ENCODE data around the gene LRRTM2.
A peak's percentile ranks its signal among the peaks of the same experiment; 100 is the strongest.

Gene LRRTM2

DNA sequence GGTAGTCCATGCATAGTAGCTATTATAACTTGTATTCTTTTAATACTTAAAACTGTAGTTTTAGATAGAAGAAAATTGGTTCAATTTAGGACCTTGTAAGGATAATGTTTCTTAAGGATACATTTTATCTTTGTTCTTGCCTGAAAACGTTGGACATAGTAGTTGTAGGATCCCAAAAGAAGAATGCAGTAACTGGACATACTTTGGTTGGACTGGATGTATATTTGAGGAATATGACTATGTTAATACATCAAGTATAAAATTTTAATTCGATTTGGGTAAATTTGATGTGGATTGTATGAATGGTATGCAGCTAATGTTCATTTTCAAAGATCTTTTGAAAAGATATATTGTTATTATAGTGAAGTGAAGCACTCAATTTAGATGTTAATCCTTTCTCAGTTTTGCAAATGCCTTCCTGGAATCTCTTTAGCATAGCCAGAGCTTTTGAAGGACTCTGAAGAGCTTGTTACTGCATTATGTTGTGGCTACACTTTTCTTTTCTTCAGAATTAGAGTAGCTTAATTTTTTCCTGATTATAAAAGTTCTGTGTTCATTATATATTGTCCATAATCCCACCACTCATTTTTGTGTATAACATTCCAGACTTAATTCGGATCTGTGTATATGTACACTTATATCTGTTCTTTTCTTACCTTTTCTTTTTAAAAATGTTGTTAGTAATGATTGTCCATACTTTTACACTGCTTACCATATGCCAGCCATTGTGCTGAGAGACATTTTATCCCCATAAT, 41.2 kb downstream of the LRRTM2 start:
- FAIRE-seq, result no peak

DNA sequence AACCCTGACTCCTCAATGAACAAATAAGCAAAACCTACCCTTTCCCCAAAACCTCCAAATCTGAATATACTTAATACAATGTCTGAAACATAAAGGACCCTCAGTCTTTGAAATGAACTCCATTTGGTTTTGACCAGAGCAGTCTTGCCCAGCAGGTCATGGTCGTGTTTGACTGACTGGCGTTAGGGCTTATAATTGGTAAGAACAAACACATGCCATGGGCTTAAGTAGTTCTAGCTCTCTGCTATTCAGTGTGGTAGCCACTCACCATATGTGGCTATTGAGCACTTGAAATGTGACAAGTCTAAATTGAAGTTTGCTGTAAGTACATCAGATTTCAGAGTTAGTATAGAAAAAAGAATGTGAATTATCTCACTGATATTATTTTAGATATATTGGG, 42.1 kb downstream of the LRRTM2 start:
- no peak for FAIRE-seq

DNA sequence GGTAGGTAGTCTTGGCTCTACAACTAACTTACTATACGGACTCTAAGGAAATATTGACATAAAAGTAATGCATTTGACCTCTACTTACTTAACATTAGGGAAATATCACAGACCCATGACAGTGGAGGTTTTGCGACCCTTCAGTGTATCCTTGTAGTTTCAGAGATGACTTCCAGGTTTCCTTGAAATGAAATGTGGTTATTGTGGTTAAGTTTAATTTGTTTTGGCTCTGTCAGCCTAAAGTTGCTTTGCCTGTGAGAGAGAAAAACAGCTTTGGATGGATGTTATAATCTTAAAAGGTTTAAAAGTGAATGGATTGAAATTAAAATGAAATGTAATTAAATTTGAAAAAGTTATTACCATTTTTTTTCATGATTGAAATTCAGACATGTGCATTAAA, 42.9 kb downstream of the LRRTM2 start:
- no peak for FAIRE-seq

DNA sequence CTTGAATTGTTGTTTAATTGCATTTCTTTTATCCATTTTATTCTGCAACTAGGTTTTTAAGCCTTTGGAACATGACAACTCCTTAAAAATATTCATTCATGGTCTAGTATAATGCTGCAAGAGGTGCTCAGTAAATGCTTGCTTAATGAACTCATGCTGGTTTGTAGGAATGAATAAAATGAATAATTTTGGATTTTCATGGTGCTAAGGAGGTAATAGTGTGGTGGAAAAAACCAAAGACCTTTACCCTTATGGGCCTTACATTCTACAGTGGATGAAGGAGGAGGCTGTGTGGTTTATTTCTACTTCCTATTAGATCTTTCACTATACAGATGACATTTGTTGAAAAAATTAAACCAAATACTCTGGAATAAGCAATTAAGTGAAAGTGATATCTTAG, 43.4 kb downstream of the LRRTM2 start:
- no peak for FAIRE-seq

DNA sequence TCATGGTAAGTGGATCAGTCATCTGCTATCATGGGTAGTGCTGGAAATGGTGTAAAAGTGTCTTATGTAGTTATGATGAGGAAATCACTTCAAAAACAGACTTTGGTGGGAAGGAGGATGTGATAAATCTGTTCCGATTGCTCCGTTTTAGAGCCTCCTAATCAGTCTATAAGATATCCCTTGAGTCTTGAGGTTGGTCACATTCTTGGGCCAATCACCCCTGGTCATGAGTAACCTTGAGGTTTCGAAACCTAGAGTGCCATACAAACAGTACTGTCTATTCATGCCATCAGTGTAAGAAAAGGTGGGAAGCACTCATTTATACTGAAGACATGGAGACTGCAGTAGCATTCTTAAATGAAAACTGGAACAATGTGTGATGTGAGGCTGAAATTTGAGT, 45.8 kb downstream of the LRRTM2 start:
- FAIRE-seq, result no peak

DNA sequence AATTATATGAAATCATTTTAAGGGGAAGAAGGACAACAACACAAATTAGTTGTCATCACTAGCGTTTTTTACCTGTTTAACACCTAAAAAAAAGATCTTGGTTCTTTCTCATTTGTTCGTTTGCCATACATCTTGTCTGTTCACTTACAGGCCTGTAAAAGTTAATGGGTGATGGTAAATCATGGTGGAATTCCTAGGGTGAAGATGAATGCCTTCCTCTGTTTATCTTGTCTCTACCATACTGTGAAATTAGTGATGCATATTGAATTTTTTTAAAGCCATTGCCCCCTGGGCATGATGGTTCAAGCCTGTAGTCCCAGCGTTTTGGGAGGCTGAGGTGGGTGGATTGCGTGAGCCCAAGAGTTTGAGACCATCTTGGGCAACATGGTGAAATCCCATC, 46.6 kb downstream of the LRRTM2 start:
- no peak for FAIRE-seq

DNA sequence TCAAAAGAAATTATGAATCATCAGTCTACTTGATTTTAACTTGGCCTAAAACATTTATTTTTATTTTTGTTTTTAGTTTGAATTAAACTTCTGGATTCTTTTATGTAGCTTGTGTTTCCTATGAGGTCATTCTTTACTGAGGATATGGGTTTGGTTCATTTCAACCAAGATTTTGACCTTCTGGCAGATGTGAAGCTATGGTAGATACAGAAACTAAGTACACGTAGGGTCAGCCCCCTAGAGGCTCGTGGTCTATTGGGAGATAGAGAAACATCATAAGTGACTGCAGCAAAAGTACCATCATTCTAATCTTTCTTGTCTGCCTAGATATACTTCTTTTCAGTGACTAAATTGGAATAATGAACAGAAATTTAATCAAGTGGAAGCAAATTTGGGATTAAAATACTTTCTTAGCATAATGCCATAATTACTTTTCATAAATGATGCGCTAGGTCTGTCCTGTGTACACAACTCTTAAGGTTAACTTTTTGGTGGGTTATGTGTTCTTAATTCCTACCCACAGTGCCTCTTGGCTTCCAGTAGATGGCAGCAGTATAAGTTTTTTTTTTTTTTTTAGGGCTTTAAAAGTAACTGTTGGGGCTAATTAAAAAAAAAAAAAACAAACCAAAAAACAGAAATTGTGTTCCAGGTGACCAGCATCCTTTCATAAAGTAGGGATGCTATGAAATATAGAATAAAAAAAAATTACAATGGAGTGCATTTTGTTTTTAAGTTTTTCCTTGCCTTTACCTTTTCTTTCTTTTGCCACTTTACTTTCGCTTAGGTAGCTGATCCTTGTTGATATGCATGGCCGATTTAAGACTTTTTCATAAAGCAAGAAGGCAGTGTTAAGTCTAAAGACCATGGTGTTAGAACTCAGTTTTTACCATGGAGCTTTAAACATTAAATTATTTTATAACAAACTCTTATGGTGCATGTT, 49.9 kb downstream of the LRRTM2 start:
- peak; percentile 7 for FAIRE-seq

DNA sequence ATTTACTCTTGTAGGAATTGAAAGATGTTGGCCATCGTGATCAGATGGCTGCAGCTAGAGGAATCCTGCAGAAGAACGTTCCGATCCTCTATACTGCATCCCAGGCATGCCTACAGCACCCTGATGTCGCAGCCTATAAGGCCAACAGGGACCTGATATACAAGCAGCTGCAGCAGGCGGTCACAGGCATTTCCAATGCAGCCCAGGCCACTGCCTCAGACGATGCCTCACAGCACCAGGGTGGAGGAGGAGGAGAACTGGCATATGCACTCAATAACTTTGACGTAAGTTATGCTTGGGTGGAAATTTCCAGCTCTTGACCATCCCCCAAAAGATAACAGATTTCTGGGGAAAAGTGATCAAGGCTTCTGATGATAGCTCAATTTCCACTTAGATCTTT, 50.6 kb downstream of the LRRTM2 start:
- no peak for FAIRE-seq

DNA sequence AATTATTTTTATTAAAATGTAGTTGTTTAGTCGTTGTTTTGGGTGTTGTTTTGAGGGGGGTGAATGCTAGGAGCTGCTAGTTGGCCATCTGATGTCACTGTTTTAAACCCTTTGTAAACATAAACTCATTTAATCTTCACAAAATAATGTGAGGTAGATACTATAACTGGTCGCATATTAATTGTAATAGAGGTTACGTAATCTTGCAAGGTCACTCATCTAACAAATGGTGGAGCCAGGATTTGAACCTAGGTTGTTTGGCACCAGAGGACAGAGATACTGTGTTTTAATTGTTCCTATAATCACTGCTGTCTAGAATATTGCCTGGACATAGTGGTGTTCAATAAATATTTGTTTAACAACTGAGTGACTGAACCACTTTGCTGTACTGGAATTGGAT, 54.4 kb downstream of the LRRTM2 start:
- no peak for FAIRE-seq

DNA sequence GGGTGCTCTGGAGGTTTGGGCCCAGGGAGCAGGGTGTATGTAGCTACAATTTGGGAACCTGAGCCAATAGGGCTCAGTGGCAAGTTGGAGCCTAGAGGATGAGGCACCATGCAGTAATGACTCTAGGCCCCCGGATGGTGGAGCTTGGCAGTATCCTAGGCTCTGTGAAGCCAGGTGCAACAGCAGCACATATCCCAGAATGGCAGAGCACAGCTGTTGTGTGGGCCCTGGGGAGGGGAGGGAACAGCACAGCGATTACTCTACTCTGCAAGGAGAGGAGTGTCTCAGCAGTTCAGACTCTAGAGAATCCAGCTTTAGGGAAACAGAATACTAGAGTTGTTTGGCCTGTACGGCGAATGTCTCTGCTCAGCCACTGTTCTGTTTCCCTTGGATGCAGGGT, 56.1 kb downstream of the LRRTM2 start:
- no peak for FAIRE-seq
